GM12878 (cell line): ENCODE results near the gene SLC2A8. TPM values are rescaled to one million over a fixed set of nuclear protein-coding genes. Genes with fewer than 3 reads are reported as not detected.
A peak's percentile ranks its signal among the peaks of the same experiment; 100 is the strongest.

Source experiments
- ATAC-seq: fragments of 200-7000 bp; cut with Tn5 transposase; 3 replicates; pipeline ENCODE4 v1.9.1; 2020; ENCODE audit warnings: mild to moderate bottlenecking, moderate library complexity
- BruUV-seq: library from RNA; stranded (reverse); fragments of 400-500 nt; replicated peaks from 2 replicates; lab custom pipeline; 2021; lab: Mats Ljungman, UMichigan
- CTCF ChIA-PET: fragments of 300-600 bp; sonication (Branson Sonifier 250); formaldehyde crosslinking; extraction: SDS; loops from one replicate; lab custom pipeline; 2021; ENCODE audit warnings: inconsistent platforms; lab: Yijun Ruan, JAX
- POLR2A ChIA-PET: fragments of 350-600 bp; formaldehyde crosslinking; extraction: SDS; loops from one replicate; lab custom pipeline; 2021; ENCODE audit warnings: inconsistent platforms; lab: Charles Lee
- RAD21 ChIA-PET: fragments of 300-600 bp; sonication (Branson Sonifier 250); formaldehyde crosslinking; loops from one replicate; lab custom pipeline; 2023; ENCODE audit warnings: antibody characterized with exemption; ENCODE audit not compliant: unreplicated experiment; lab: Charles Lee
- SMC1A ChIA-PET: fragments of 300-600 bp; sonication (Branson Sonifier 250); formaldehyde crosslinking; loops from one replicate; lab custom pipeline; 2023; ENCODE audit not compliant: unreplicated experiment, uncharacterized antibody; lab: Charles Lee
- DNase-seq: peaks from one replicate; pipeline ENCODE4 v3.0.0-alpha.2; 2011; ENCODE audit warnings: low read depth, low spot score
- FAIRE-seq: peaks from 3 replicates; lab custom pipeline; 2011; peaks lifted over from hg19 to GRCh38; lab: Jason Lieb, UNC
- H2AFZ ChIP-seq: 2 replicates; pipeline ENCODE4 v1.6.0; 2011; ENCODE audit warnings: low read depth, low read length, control low read depth; ENCODE audit not compliant: control insufficient read depth
- H3K27ac ChIP-seq: 2 replicates; pipeline ENCODE4 v1.5.1; 2011; ENCODE audit warnings: control low read depth; ENCODE audit not compliant: control insufficient read depth, insufficient read depth
- H3K27me3 ChIP-seq, 2 experiments: replicated peaks in 1 of 2; 2 replicates each; pipeline versions ENCODE4 v1.6.0 to v1.6.1; 2011; ENCODE audit warnings: low read length in 1 of 2; ENCODE audit not compliant: control insufficient read depth in 2 of 2, insufficient read depth in 2 of 2
- H3K36me3 ChIP-seq, 2 experiments: 2 replicates each; pipeline ENCODE4 v1.5.1; 2011; ENCODE audit warnings: low read length in 1 of 2; ENCODE audit not compliant: control insufficient read depth in 2 of 2, insufficient read depth in 2 of 2
- H3K4me1 ChIP-seq: 2 replicates; pipeline ENCODE4 v1.6.1; 2011; ENCODE audit warnings: mild to moderate bottlenecking, low read length, moderate library complexity, mixed read lengths; ENCODE audit not compliant: control insufficient read depth, insufficient read depth
- H3K4me2 ChIP-seq: 2 replicates; pipeline ENCODE4 v1.6.0; 2011; ENCODE audit warnings: control low read depth; ENCODE audit not compliant: control insufficient read depth, insufficient read depth
- H3K4me3 ChIP-seq: fragments of 200-600 bp; sonication (generic); 2 replicates; pipeline ENCODE4 v1.5.1; 2016
- H3K79me2 ChIP-seq: 2 replicates; pipeline ENCODE4 v1.6.0; 2011; ENCODE audit warnings: low read length; ENCODE audit not compliant: control insufficient read depth, insufficient read depth
- H3K9ac ChIP-seq: 2 replicates; pipeline ENCODE4 v1.8.0; 2011; ENCODE audit warnings: low read length, control low read depth, mixed read lengths; ENCODE audit not compliant: control insufficient read depth, insufficient read depth
- H3K9me3 ChIP-seq: replicated peaks from 3 replicates; pipeline ENCODE4 v1.5.1; 2011; ENCODE audit warnings: mild to moderate bottlenecking, low read length; ENCODE audit not compliant: control insufficient read depth, insufficient read depth
- H4K20me1 ChIP-seq: 2 replicates; pipeline ENCODE4 v1.6.0; 2011; ENCODE audit not compliant: control insufficient read depth, insufficient read depth
- BRCA1 ChIP-seq: IDR thresholded peaks from 2 replicates; pipeline ENCODE4 v1.6.1; 2011; ENCODE audit warnings: low read depth, low read length, improper control_type of control experiment
- EP300 ChIP-seq, 2 experiments: fragments of 150-350 bp in 1 of 2; IDR thresholded peaks; 2 replicates each; pipeline ENCODE4 v1.6.1; 2011 to 2012; ENCODE audit warnings: low read depth in 2 of 2, low read length in 2 of 2, borderline replicate concordance in 1 of 2, improper control_type of control experiment in 1 of 2, inconsistent platforms in 1 of 2; ENCODE audit not compliant: control insufficient read depth in 1 of 2
- LARP7 ChIP-seq: fragments of 450-650 bp; IDR thresholded peaks from 2 replicates; pipeline ENCODE4 v1.6.1; 2017; ENCODE audit warnings: mild to moderate bottlenecking
- MTA3 ChIP-seq: IDR thresholded peaks from 2 replicates; pipeline ENCODE4 v1.6.1; 2012; ENCODE audit warnings: low read length, inconsistent platforms, borderline replicate concordance
- MYB ChIP-seq: fragments of 150-350 bp; IDR thresholded peaks from 2 replicates; pipeline ENCODE4 v1.6.1; 2014; ENCODE audit warnings: mild to moderate bottlenecking, low read depth, low read length, borderline replicate concordance
- NR2C2 ChIP-seq: IDR thresholded peaks from 2 replicates; pipeline ENCODE4 v1.6.1; 2011; ENCODE audit warnings: borderline replicate concordance, low read depth; ENCODE audit not compliant: control insufficient read depth, insufficient read length
- NR2F1 ChIP-seq: fragments of 450-650 bp; conservative IDR thresholded peaks from 2 replicates; pipeline ENCODE4 v1.6.1; 2017; ENCODE audit warnings: mild to moderate bottlenecking
- RB1 ChIP-seq: fragments of 450-650 bp; formaldehyde crosslinking; IDR thresholded peaks from 2 replicates; pipeline ENCODE4 v1.6.1; 2017; ENCODE audit warnings: mild to moderate bottlenecking, borderline replicate concordance
- ZNF217 ChIP-seq: fragments of 450-650 bp; IDR thresholded peaks from 2 replicates; pipeline ENCODE4 v1.6.1; 2017; ENCODE audit warnings: antibody characterized with exemption, mild to moderate bottlenecking
- WGBS: methylation state at CpG from one replicate; pipeline ENCODE4 v1.1.6; 2016; ENCODE audit warnings: low lambda C conversion rate; ENCODE audit not compliant: insufficient replicate concordance, insufficient coverage; ENCODE audit errors: missing lambda C conversion rate; 5-methylcytosine and 5-hydroxymethylcytosine counted together
- in situ Hi-C: fragments of 300-500 bp; cut with MboI; formaldehyde crosslinking; loops from 9 replicates; pipeline ENCODE4 v1.14.3; 2018; ENCODE audit warnings: mixed read lengths
- intact Hi-C: fragments of 100-400 bp; cut with micrococcal nuclease; formaldehyde crosslinking; loops from one replicate; pipeline ENCODE4 v1.14.2; 2022; ENCODE audit not compliant: unreplicated experiment
- polyA plus RNA-seq, 11 experiments: library from polyadenylated mRNA; depleted of rRNA in 4 of 11; unstranded in 6 of 11; stranded (reverse) in 5 of 11; fragments of >200 nt; fragmentation: Nextera tagmentation in 4 of 11; fragmentation: Illumina TruSeq in 1 of 11; extraction: Ambion mirVana in 4 of 11; extraction: Trizol in 1 of 11; gene quantifications; 1 replicate in 1 of 11; 2 replicates in 10 of 11; pipeline versions ENCODE4 v1.2.1 to v1.2.3, GENCODE V29; 2011 to 2016; ENCODE audit warnings: inconsistent platforms in 2 of 11, missing spikeins in 2 of 11, low read depth in 1 of 11
- total RNA-seq, 4 experiments: library from RNA; depleted of rRNA in 3 of 4; stranded (reverse); fragments of >200 nt in 3 of 4; fragmentation: Illumina TruSeq in 1 of 4; extraction: Trizol in 1 of 4; gene quantifications; 2 replicates each; pipeline versions ENCODE4 v1.2.1 to v1.2.3, GENCODE V29; 2013 to 2021

Gene SLC2A8
- total and polyA plus RNA-seq, 10 of the 15 experiments (the other 5 are each of a cell fraction or from before 2014, with no cell fraction given), result 0.31 to 22.7 (median 10.0) TPM

DNA sequence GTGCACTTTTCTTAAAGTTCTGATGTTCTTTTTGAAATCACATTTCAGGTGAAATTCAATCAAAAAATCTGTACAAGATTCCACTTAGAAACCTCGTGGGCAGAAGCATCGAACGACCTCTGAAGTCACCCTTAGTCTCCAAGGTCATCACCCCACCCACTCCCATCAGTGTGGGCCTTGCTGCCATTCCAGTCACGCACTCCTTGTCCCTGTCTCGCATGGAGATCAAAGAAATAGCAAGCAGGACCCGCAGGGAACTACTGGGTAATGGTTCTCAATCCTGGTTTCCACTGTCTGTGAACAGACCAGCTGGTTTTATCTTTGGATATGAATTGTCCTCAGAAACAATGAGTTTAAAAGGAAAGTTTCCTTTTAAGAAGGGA, 8.1 kb upstream of the SLC2A8 start (continued):
- TF ChIP-seq NR2C2 (no peak), BRCA1 (no peak), LARP7 (0 out of 2 replicates have a peak, but pooled peaks have one; percentile 5), ZNF217 (0 out of 2 replicates have a peak, but pooled peaks have one; percentile 8), NR2F1 (peak; percentile 19; the same call in 1 of the 2 replicates)

DNA sequence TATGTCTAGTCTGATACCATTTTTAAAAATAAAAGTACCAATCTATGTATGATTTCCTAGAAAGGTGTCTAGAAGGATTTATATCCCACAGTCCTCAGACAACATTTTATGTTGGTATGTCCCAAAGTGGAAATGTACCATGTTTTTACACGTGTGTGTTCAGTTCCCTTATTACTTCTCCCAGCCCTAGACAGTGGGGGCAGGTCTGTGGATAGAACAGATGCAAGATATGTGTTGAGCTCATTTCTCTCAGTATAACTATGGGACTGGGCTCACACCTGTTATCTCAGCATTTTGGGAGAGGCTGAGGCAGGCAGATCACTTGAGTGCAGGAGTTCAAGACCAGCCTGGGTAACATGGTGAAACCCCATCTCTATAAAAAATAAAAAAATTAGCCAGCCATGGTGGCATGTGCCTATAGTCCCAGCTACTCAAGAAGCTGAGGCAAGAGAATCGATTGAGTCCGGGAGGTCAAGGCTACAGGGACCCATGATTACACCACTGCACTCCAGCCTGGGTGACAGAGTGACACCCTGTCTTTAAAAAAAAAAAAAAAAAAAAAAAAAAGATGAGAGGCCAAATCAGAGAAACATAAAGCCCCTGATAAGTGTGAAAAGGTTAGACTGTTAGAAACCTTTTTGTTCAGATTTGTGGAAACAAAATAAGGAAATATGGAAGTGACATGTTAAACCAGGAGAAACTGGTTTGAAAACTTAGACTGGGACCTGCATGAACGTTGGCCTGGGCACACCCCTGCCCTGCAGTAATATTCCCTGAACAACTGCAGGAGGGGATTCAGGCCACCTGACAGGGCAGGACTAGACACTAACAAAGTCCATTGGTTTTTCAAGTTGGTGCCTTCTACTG, 7.4 kb upstream of the SLC2A8 start:
- no peaks in the 10 kb centered on the region for H3K27me3 ChIP-seq
- H3K36me3 ChIP-seq, result no peaks in the 10 kb centered on the region
- H3K27ac ChIP-seq, result peak overlapping the region; percentile 65
- DNase-seq (no peak), ATAC-seq (peak; percentile 21), FAIRE-seq (no peak)
- TF ChIP-seq EP300 (IDR thresholded peaks at IDR 0.05; ENCODE audit: borderline replicate concordance in 1 of 2, control insufficient read depth in 1 of 2, low read depth in 2 of 2, low read length in 2 of 2) (no peak), RB1 (no peak), MYB (no peak), MTA3 (no peak)
- intact Hi-C loops, result no loop called here
- WGBS, result 54% methylated on average over 3 of the region's 4 CpGs
- H3K79me2 ChIP-seq, result no peaks in the 10 kb centered on the region
- H3K9ac ChIP-seq, result no peak overlapping the region
- in situ Hi-C loops, result no loop called here
- BruUV-seq, result no TSS peak
- ChIA-PET CTCF (interaction anchor here (1.8 kb wide), 1 partner anchor 71 kb away, joined by 3 read pairs; no protein-coding TSS in a partner anchor), POLR2A (interaction anchor here (1.1 kb wide), 1 partner anchor 385 kb away, joined by 3 read pairs; no protein-coding TSS in a partner anchor), RAD21 (interaction anchor here (1.0 kb wide), 2 partner anchors 8 to 35 kb away, joined by 3 read pairs; partner anchors contain the start of gene ZNF79), SMC1A (interaction anchor here (0.6 to 1.2 kb wide), 2 partner anchors 34 to 78 kb away, joined by 4 read pairs; partner anchors contain the start of gene ZNF79)
- H3K4me1 ChIP-seq, result peaks cover 27% of the 10 kb centered on the region
- no peaks in the 10 kb centered on the region for H4K20me1 ChIP-seq
- H2AFZ ChIP-seq, result peak overlapping the region; percentile 39
- H3K9me3 ChIP-seq, result no peaks in the 10 kb centered on the region
- H3K4me3 ChIP-seq, result no peak overlapping the region
- H3K4me2 ChIP-seq, result no peak overlapping the region
